GM19328 (cell line): Measurements from ENCODE around the gene RAB7B.
"Not testable (repeated sequence)": the region's sequence is repeated elsewhere in the genome, so short reads cannot be mapped to it uniquely, and the experiment has no call there.

Experiments
- ATAC-seq: cut with Tn5 transposase; IDR thresholded peaks from one replicate; pipeline ENCODE4 v1.9.1; 2021; ENCODE audit warnings: mild to moderate bottlenecking, moderate library complexity; ENCODE audit not compliant: unreplicated experiment

RAB7B gene

GRCh38 chr1:205998457-205999241 lies 4.5 kb downstream of the RAB7B start:
- ATAC-seq = no peak

- ATAC-seq = not testable (repeated sequence)
These were observed 6.6 kb downstream of the RAB7B start for GRCh38 chr1:205996641-205997040.

GRCh38 chr1:205994346-205994745 lies 8.8 kb downstream of the RAB7B start:
- ATAC-seq = no peak

- no peak for ATAC-seq
These were observed 10.1 kb downstream of the RAB7B start for GRCh38 chr1:205993068-205993467.

GRCh38 chr1:205992218-205992882 lies 10.8 kb downstream of the RAB7B start:
- no peak for ATAC-seq

GRCh38 chr1:205991237-205991636 lies 12.0 kb downstream of the RAB7B start:
- ATAC-seq = no peak

GRCh38 chr1:205990226-205990625 lies 13.0 kb downstream of the RAB7B start:
- ATAC-seq = no peak

GRCh38 chr1:205989786-205990185 lies 13.4 kb downstream of the RAB7B start:
- ATAC-seq = no peak

- no peak for ATAC-seq
These were observed 14.6 kb downstream of the RAB7B start for GRCh38 chr1:205988585-205988995.

GRCh38 chr1:205986861-205987260 lies 16.3 kb downstream of the RAB7B start:
- no peak for ATAC-seq

GRCh38 chr1:205986292-205986691 lies 16.9 kb downstream of the RAB7B start:
- ATAC-seq = no peak

GRCh38 chr1:205985330-205986005 lies 17.7 kb downstream of the RAB7B start:
- no peak for ATAC-seq

GRCh38 chr1:205983925-205984725 lies 19.1 kb downstream of the RAB7B start:
- ATAC-seq = no peak

- ATAC-seq = no peak
These were observed 21.9 kb downstream of the RAB7B start for GRCh38 chr1:205981257-205981656.

- no peak for ATAC-seq
These were observed 22.8 kb downstream of the RAB7B start for GRCh38 chr1:205980237-205980870.

- no peak for ATAC-seq
These were observed 23.9 kb downstream of the RAB7B start for GRCh38 chr1:205979301-205979700.

- no peak for ATAC-seq
These were observed 24.5 kb downstream of the RAB7B start for GRCh38 chr1:205978676-205979075.

GRCh38 chr1:205977402-205978014 lies 25.7 kb downstream of the RAB7B start:
- ATAC-seq = no peak

- ATAC-seq = no peak
These were observed 26.3 kb downstream of the RAB7B start for GRCh38 chr1:205976708-205977401.

GRCh38 chr1:205976036-205976435 lies 27.2 kb downstream of the RAB7B start:
- no peak for ATAC-seq
